H1 (cell line): ENCODE data around the gene PITX3. TPM values are rescaled to one million over a fixed set of nuclear protein-coding genes. Genes with fewer than 3 reads are reported as not detected.

Experiments used
- CTCF ChIA-PET: fragments of 300-600 bp; sonication (Branson Sonifier 250); formaldehyde crosslinking; loops from one replicate; lab custom pipeline; 2021; ENCODE audit not compliant: partially characterized antibody; lab: Charles Lee
- POLR2A ChIA-PET: fragments of 300-600 bp; sonication (Branson Sonifier 250); formaldehyde crosslinking; loops from one replicate; lab custom pipeline; 2021; ENCODE audit warnings: inconsistent platforms; ENCODE audit not compliant: partially characterized antibody; lab: Charles Lee
- DNase-seq, 2 experiments: peaks; one replicate each; pipeline versions ENCODE4 v3.0.0 to v3.0.0-alpha.2; 2010 to 2022; ENCODE audit warnings: low spot score in 2 of 2, low read depth in 1 of 2, mixed read lengths in 1 of 2
- FAIRE-seq: peaks from 2 replicates; lab custom pipeline; 2011; peaks lifted over from hg19 to GRCh38; lab: Jason Lieb, UNC
- H2AFZ ChIP-seq: 2 replicates; pipeline ENCODE4 v1.8.1; 2012; ENCODE audit warnings: low read length, inconsistent platforms
- H2AK5ac ChIP-seq: 2 replicates; pipeline ENCODE4 v1.6.1; 2013; ENCODE audit warnings: low read depth, low read length
- H2BK120ac ChIP-seq: replicated peaks from 2 replicates; pipeline ENCODE3; 2013; ENCODE audit warnings: low read depth, low read length, inconsistent platforms
- H2BK12ac ChIP-seq: 2 replicates; pipeline ENCODE4 v1.6.1; 2013; ENCODE audit warnings: low read depth, low read length
- H2BK15ac ChIP-seq: 2 replicates; pipeline ENCODE4 v1.6.1; 2013; ENCODE audit warnings: low read length
- H2BK20ac ChIP-seq: 2 replicates; pipeline ENCODE4 v1.6.1; 2013; ENCODE audit warnings: low read length
- H2BK5ac ChIP-seq: 2 replicates; pipeline ENCODE4 v1.6.1; 2013; ENCODE audit warnings: low read depth, low read length
- H3K14ac ChIP-seq: 2 replicates; pipeline ENCODE4 v1.6.1; 2013; ENCODE audit warnings: inconsistent platforms; ENCODE audit not compliant: insufficient read length
- H3K18ac ChIP-seq: 2 replicates; pipeline ENCODE4 v1.6.1; 2013; ENCODE audit warnings: low read length; ENCODE audit errors: extremely low read depth
- H3K23ac ChIP-seq: 2 replicates; pipeline ENCODE4 v1.6.1; 2013; ENCODE audit warnings: inconsistent platforms; ENCODE audit not compliant: insufficient read length
- H3K23me2 ChIP-seq: 2 replicates; pipeline ENCODE4 v1.6.1; 2013; ENCODE audit warnings: low read depth, low read length
- H3K27ac ChIP-seq: 2 replicates; pipeline ENCODE4 v1.6.1; 2011; ENCODE audit warnings: low read depth, low read length, inconsistent platforms
- H3K27me3 ChIP-seq, 4 experiments: replicated peaks in 1 of 4; 1 replicate in 1 of 4; 2 replicates in 3 of 4; pipeline versions ENCODE4 v1.6.1 to v1.8.1; 2011 to 2013; ENCODE audit warnings: low read length in 3 of 4, mild to moderate bottlenecking in 3 of 4, inconsistent platforms in 2 of 4, mixed read lengths in 2 of 4, moderate library complexity in 1 of 4; ENCODE audit not compliant: control insufficient read depth in 3 of 4, insufficient read depth in 3 of 4; ENCODE audit errors: extremely low read depth in 1 of 4
- H3K36me3 ChIP-seq, 4 experiments: 2 replicates each; pipeline versions ENCODE4 v1.6.1 to v1.8.1; 2011 to 2013; ENCODE audit warnings: mild to moderate bottlenecking in 4 of 4, low read length in 3 of 4, moderate library complexity in 2 of 4, control low read depth in 1 of 4, inconsistent platforms in 1 of 4; ENCODE audit not compliant: insufficient read depth in 4 of 4, control insufficient read depth in 2 of 4
- H3K4ac ChIP-seq: replicated peaks from 2 replicates; pipeline ENCODE3; 2013; ENCODE audit warnings: low read length, low read depth, mixed read lengths, inconsistent platforms; ENCODE audit not compliant: insufficient read length
- H3K4me1 ChIP-seq, 4 experiments: replicated peaks in 1 of 4; 1 replicate in 1 of 4; 2 replicates in 3 of 4; pipeline versions ENCODE4 v1.6.1 to v1.8.1; 2011 to 2013; ENCODE audit warnings: low read length in 3 of 4, inconsistent platforms in 2 of 4, mixed read lengths in 1 of 4; ENCODE audit not compliant: insufficient read depth in 4 of 4, control insufficient read depth in 3 of 4
- H3K4me2 ChIP-seq, 2 experiments: 2 replicates each; pipeline versions ENCODE4 v1.6.1 to v1.8.1; 2011 to 2013; ENCODE audit warnings: low read depth in 2 of 2, low read length in 2 of 2, control low read depth in 1 of 2, inconsistent platforms in 1 of 2, mild to moderate bottlenecking in 1 of 2; ENCODE audit not compliant: insufficient read depth in 1 of 2
- H3K4me3 ChIP-seq, 4 experiments: fragments of 200-600, 300-600 bp in 1 of 4; sonication (generic), shearing (Covaris generic), sonication (Bioruptor Twin) in 1 of 4; 2 replicates each; pipeline versions ENCODE4 v1.5.1 to v1.8.1; 2011 to 2016; ENCODE audit warnings: low read length in 4 of 4, low read depth in 3 of 4, control low read depth in 2 of 4, inconsistent platforms in 2 of 4, mild to moderate bottlenecking in 2 of 4, mixed read lengths in 1 of 4, moderate library complexity in 1 of 4; ENCODE audit not compliant: insufficient read depth in 2 of 4; ENCODE audit errors: extremely low read depth in 1 of 4
- H3K56ac ChIP-seq: replicated peaks from 2 replicates; pipeline ENCODE3; 2013; ENCODE audit warnings: low read depth, mild to moderate bottlenecking, mixed read lengths, low read length, inconsistent platforms; ENCODE audit not compliant: insufficient read length
- H3K79me1 ChIP-seq: 2 replicates; pipeline ENCODE4 v1.6.1; 2013; ENCODE audit warnings: low read depth, low read length, control low read depth
- H3K79me2 ChIP-seq, 2 experiments: 2 replicates each; pipeline versions ENCODE4 v1.6.1 to v1.8.1; 2012 to 2013; ENCODE audit warnings: low read length in 2 of 2, mild to moderate bottlenecking in 2 of 2, inconsistent platforms in 1 of 2; ENCODE audit not compliant: insufficient read depth in 2 of 2, control insufficient read depth in 1 of 2
- H3K9ac ChIP-seq, 4 experiments: replicated peaks in 1 of 4; 1 replicate in 1 of 4; 2 replicates in 3 of 4; pipeline versions ENCODE4 v1.6.1 to v1.8.1; 2011 to 2013; ENCODE audit warnings: low read depth in 3 of 4, low read length in 3 of 4, control low read depth in 2 of 4, mild to moderate bottlenecking in 2 of 4, moderate library complexity in 2 of 4, inconsistent platforms in 1 of 4; ENCODE audit errors: extremely low read depth in 1 of 4
- H3K9me3 ChIP-seq, 2 experiments: 2 replicates each; pipeline versions ENCODE4 v1.6.1 to v1.8.1; 2012 to 2013; ENCODE audit warnings: mild to moderate bottlenecking in 2 of 2, moderate library complexity in 2 of 2, control low read depth in 1 of 2, inconsistent platforms in 1 of 2, low read depth in 1 of 2, low read length in 1 of 2, mixed read lengths in 1 of 2; ENCODE audit not compliant: insufficient read depth in 2 of 2
- H4K20me1 ChIP-seq, 2 experiments: replicated peaks in 1 of 2; 2 replicates each; pipeline versions ENCODE3 to v1.8.1; 2011 to 2013; ENCODE audit warnings: inconsistent platforms in 2 of 2, low read length in 2 of 2, mild to moderate bottlenecking in 1 of 2; ENCODE audit not compliant: insufficient read depth in 2 of 2, control insufficient read depth in 1 of 2
- H4K5ac ChIP-seq: 2 replicates; pipeline ENCODE4 v1.6.1; 2013; ENCODE audit warnings: low read length, low read depth, mixed read lengths, inconsistent platforms; ENCODE audit not compliant: insufficient read length
- H4K8ac ChIP-seq: 2 replicates; pipeline ENCODE4 v1.8.0; 2013; ENCODE audit warnings: mild to moderate bottlenecking, moderate library complexity, low read length, inconsistent platforms; ENCODE audit not compliant: insufficient read depth; ENCODE audit errors: extremely low read depth
- H4K91ac ChIP-seq: replicated peaks from 2 replicates; pipeline ENCODE3; 2013; ENCODE audit warnings: low read length, mixed read lengths, inconsistent platforms; ENCODE audit not compliant: insufficient read length
- BACH1 ChIP-seq: IDR thresholded peaks from 2 replicates; pipeline ENCODE4 v1.6.1; 2012; ENCODE audit warnings: low read length, improper control_type of control experiment
- CTBP2 ChIP-seq: IDR thresholded peaks from 2 replicates; pipeline ENCODE4 v1.7.0; 2011; ENCODE audit warnings: borderline replicate concordance, mild to moderate bottlenecking, moderate library complexity, mixed read lengths, low read length; ENCODE audit not compliant: insufficient read depth, insufficient read length
- GTF2F1 ChIP-seq: IDR thresholded peaks from 2 replicates; pipeline ENCODE4 v1.6.1; 2012; ENCODE audit warnings: low read depth, low read length, improper control_type of control experiment, borderline replicate concordance
- JUN ChIP-seq: IDR thresholded peaks from 2 replicates; pipeline ENCODE4 v1.6.1; 2011; ENCODE audit warnings: low read depth, mild to moderate bottlenecking, improper control_type of control experiment, low read length
- NRF1 ChIP-seq: IDR thresholded peaks from 2 replicates; pipeline ENCODE4 v1.6.1; 2011; ENCODE audit warnings: mild to moderate bottlenecking, low read depth, low read length, improper control_type of control experiment
- SP2 ChIP-seq: IDR thresholded peaks from 2 replicates; pipeline ENCODE4 v1.6.1; 2012; ENCODE audit warnings: mild to moderate bottlenecking, low read length, inconsistent platforms
- TBP ChIP-seq: IDR thresholded peaks from 2 replicates; pipeline ENCODE4 v1.6.1; 2011; ENCODE audit warnings: low read depth, low read length, improper control_type of control experiment
- polyA plus RNA-seq, 7 experiments: library from polyadenylated mRNA; depleted of rRNA in 3 of 7; stranded (reverse) in 5 of 7; unstranded in 2 of 7; fragments of >200 nt in 5 of 7; fragments of 200-250 nt in 2 of 7; gene quantifications; 1 replicate in 5 of 7; 2 replicates in 1 of 7; 4 replicates in 1 of 7; pipeline versions ENCODE4 v1.2.1 to v1.2.3, GENCODE V29; 2011 to 2013; ENCODE audit warnings: missing spikeins in 2 of 7, mixed read lengths in 2 of 7
- total RNA-seq: library from RNA; stranded (reverse); fragmentation: NEBNext Ultra II Directional; extraction: Animal tissue kit (Norgen Biotek cat#: 25700); gene quantifications from 2 replicates; pipeline ENCODE4 v1.2.1, GENCODE V29; 2021
- TF ChIP-seq, protein P1 (sequence below): IDR thresholded peaks from 2 replicates; pipeline ENCODE4 v1.6.1; 2011; ENCODE audit warnings: low read depth, mild to moderate bottlenecking, low read length; ENCODE audit not compliant: insufficient read depth

Gene PITX3
- total and polyA plus RNA-seq, 2 of the 8 experiments (the other 6 are each of a cell fraction or from before 2014, with no cell fraction given), result 0.18 to 0.41 TPM

DNA sequence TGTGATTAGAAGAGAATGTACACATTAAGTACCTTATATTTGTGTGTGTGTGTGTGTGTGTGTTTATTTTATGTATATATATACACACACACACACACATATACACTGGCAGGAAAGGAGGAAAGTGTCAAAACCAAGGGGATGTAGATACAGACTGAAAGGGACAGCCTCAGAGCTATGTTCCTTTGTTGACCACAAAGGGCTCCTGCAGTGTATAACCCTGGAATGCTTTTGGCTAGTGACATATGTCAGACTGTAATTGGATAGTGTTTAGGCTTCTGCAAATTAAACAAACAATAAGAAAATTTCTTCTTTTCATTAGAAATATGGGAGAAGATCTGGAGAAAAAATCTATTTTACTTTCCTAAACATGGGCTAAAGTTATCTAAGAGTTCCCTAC lies 19.9 kb upstream of the PITX3 start:
- Histone ChIP-seq H3K56ac (no peak overlapping the region), H4K20me1 (peaks cover 3 to 7% of the 10 kb centered on the region in 2 experiments), H4K8ac (no peak overlapping the region), H2BK20ac (no peak overlapping the region), H3K4me1 (no peaks in the 10 kb centered on the region), H3K23me2 (no peaks in the 10 kb centered on the region), H3K79me2 (no peaks in the 10 kb centered on the region), H4K91ac (no peak overlapping the region), H2BK15ac (no peak overlapping the region), H2AFZ (no peak overlapping the region), H3K36me3 (peaks cover 0 to 13% (median 3%) of the 10 kb centered on the region in 4 experiments; a peak in 4 of 8 replicates), H3K9me3 (no peaks in the 10 kb centered on the region), H3K27me3 (no peaks in the 10 kb centered on the region), H2BK12ac (no peak overlapping the region), H3K14ac (no peak overlapping the region), H3K23ac (no peak overlapping the region), H3K27ac (no peak overlapping the region), H3K79me1 (no peaks in the 10 kb centered on the region; the same call in 1 of the 2 replicates), H2BK5ac (no peak overlapping the region), H3K18ac (no peak overlapping the region), H3K4me2 (no peak overlapping the region), H3K4me3 (no peak overlapping the region), H2AK5ac (no peak overlapping the region), H2BK120ac (no peak overlapping the region), H4K5ac (no peak overlapping the region), H3K9ac (no peak overlapping the region; a peak in 1 of 7 replicates), H3K4ac (no peak overlapping the region)
- TF ChIP-seq NRF1 (no peak), SP2 (no peak), BACH1 (no peak), TBP (no peak), JUN (no peak), CTBP2 (no peak), GTF2F1 (no peak)
- TF ChIP-seq, protein P1, sequence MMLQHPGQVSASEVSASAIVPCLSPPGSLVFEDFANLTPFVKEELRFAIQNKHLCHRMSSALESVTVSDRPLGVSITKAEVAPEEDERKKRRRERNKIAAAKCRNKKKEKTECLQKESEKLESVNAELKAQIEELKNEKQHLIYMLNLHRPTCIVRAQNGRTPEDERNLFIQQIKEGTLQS, result no peak
- ChIA-PET CTCF (interaction anchor here (0.6 to 1.2 kb wide), 3 partner anchors 10 to 86 kb away, joined by 3 to 4 read pairs (median 3); no protein-coding TSS in a partner anchor), POLR2A (no interaction called here)
- DNase-seq (no peak), FAIRE-seq (no peak)
